Neural cell (in vitro differentiated cells): ENCODE results near the gene EPC1. TPM values are rescaled to one million over a fixed set of nuclear protein-coding genes. Genes with fewer than 3 reads are reported as not detected.

ENCODE experiments used
- H2AFZ ChIP-seq: fragments of 200-600, 300-800 bp; sonication (generic), shearing (Covaris generic); 2 replicates; pipeline ENCODE4 v1.6.0; 2014; ENCODE audit warnings: low read depth, mild to moderate bottlenecking, antibody characterized with exemption, low read length, moderate library complexity
- H3F3A ChIP-seq: fragments of 200-600 bp; shearing (Covaris generic); 2 replicates; pipeline ENCODE4 v1.6.1; 2016; ENCODE audit warnings: mild to moderate bottlenecking, moderate library complexity, mixed read lengths, antibody characterized with exemption, low read length; ENCODE audit not compliant: insufficient read depth, poor library complexity, severe bottlenecking
- H3K27ac ChIP-seq: fragments of 200-600, 300-800 bp; sonication (generic), shearing (Covaris generic); 2 replicates; pipeline ENCODE4 v1.5.1; 2014; ENCODE audit warnings: mild to moderate bottlenecking, low read length, moderate library complexity
- H3K27me3 ChIP-seq: fragments of 300-800, 200-600 bp; sonication (generic), shearing (Covaris generic); 2 replicates; pipeline ENCODE4 v1.6.0; 2014; ENCODE audit warnings: mild to moderate bottlenecking, low read depth, low read length, moderate library complexity; ENCODE audit not compliant: insufficient read depth
- H3K36me3 ChIP-seq: fragments of 300-800, 200-600 bp; sonication (generic), shearing (Covaris generic); 2 replicates; pipeline ENCODE4 v1.5.1; 2014; ENCODE audit warnings: mild to moderate bottlenecking, antibody characterized with exemption, low read length, moderate library complexity; ENCODE audit not compliant: insufficient read depth
- H3K4me2 ChIP-seq: fragments of 300-800, 200-600 bp; sonication (generic), shearing (Covaris generic); 2 replicates; pipeline ENCODE4 v1.6.0; 2014; ENCODE audit warnings: mild to moderate bottlenecking, low read length
- H3K4me3 ChIP-seq: fragments of 300-800, 200-600 bp; sonication (generic), shearing (Covaris generic); 2 replicates; pipeline ENCODE4 v1.5.1; 2014; ENCODE audit warnings: mild to moderate bottlenecking, low read length, moderate library complexity
- H3K79me2 ChIP-seq: fragments of 200-600 bp; shearing (Covaris generic); replicated peaks from 2 replicates; pipeline ENCODE4 v1.6.0; 2014; ENCODE audit warnings: mild to moderate bottlenecking, low read length, moderate library complexity; ENCODE audit not compliant: insufficient read depth
- H3K9ac ChIP-seq: fragments of 300-800, 200-600 bp; sonication (generic), shearing (Covaris generic); 2 replicates; pipeline ENCODE4 v1.6.1; 2016; ENCODE audit warnings: mild to moderate bottlenecking, low read length, mixed read lengths
- H3K9me2 ChIP-seq: fragments of 200-600 bp; shearing (Covaris generic); 2 replicates; pipeline ENCODE4 v1.6.1; 2016; ENCODE audit warnings: mild to moderate bottlenecking, low read length, mixed read lengths; ENCODE audit not compliant: insufficient read depth
- H3K9me3 ChIP-seq: fragments of 200-600, 300-800 bp; sonication (generic), shearing (Covaris generic); 2 replicates; pipeline ENCODE4 v1.6.1; 2016; ENCODE audit warnings: mild to moderate bottlenecking, mixed run types, low read length, moderate library complexity, mixed read lengths
- H4K20me1 ChIP-seq: fragments of 200-600 bp; shearing (Covaris generic); 2 replicates; pipeline ENCODE4 v1.6.1; 2016; ENCODE audit warnings: mild to moderate bottlenecking, mixed run types; ENCODE audit not compliant: insufficient read depth
- CTCF ChIP-seq: fragments of 450-650 bp; IDR thresholded peaks from 2 replicates; pipeline ENCODE4 v1.5.1; 2014; ENCODE audit warnings: antibody characterized with exemption, mild to moderate bottlenecking, moderate library complexity; ENCODE audit not compliant: poor library complexity, severe bottlenecking
- EP300 ChIP-seq: fragments of 450-650 bp; conservative IDR thresholded peaks from 2 replicates; pipeline ENCODE4 v1.6.1; 2014; ENCODE audit warnings: antibody characterized with exemption, mild to moderate bottlenecking, moderate library complexity; ENCODE audit not compliant: poor library complexity, severe bottlenecking
- EZH2 ChIP-seq: fragments of 200-600, 300-800 bp; shearing (Covaris generic), sonication (generic); IDR thresholded peaks from 2 replicates; pipeline ENCODE4 v1.6.1; 2014; ENCODE audit warnings: antibody characterized with exemption, low read length, borderline replicate concordance, mild to moderate bottlenecking; ENCODE audit not compliant: insufficient read depth, poor library complexity, severe bottlenecking
- MXI1 ChIP-seq: fragments of 450-650 bp; conservative IDR thresholded peaks from 2 replicates; pipeline ENCODE4 v1.6.1; 2014; ENCODE audit warnings: antibody characterized with exemption, mild to moderate bottlenecking; ENCODE audit not compliant: poor library complexity, severe bottlenecking
- POLR2AphosphoS5 ChIP-seq: IDR thresholded peaks from 2 replicates; pipeline ENCODE4 v1.6.1; 2012
- RAD21 ChIP-seq: fragments of 450-650 bp; conservative IDR thresholded peaks from 2 replicates; pipeline ENCODE4 v1.6.1; 2014; ENCODE audit warnings: antibody characterized with exemption, mild to moderate bottlenecking, moderate library complexity
- SMC3 ChIP-seq: fragments of 450-650 bp; conservative IDR thresholded peaks from 2 replicates; pipeline ENCODE4 v1.6.1; 2014; ENCODE audit warnings: antibody characterized with exemption, mild to moderate bottlenecking, moderate library complexity; ENCODE audit not compliant: poor library complexity
- TAF1 ChIP-seq: IDR thresholded peaks from 2 replicates; pipeline ENCODE4 v1.6.1; 2012; ENCODE audit warnings: low read depth
- polyA plus RNA-seq: library from polyadenylated mRNA; depleted of rRNA; stranded (reverse); fragments of >200 nt; gene quantifications from 2 replicates; pipeline ENCODE4 v1.2.3, GENCODE V29; 2014
- TF ChIP-seq, protein P1 (sequence below): IDR thresholded peaks from 2 replicates; pipeline ENCODE4 v1.6.1; 2012; ENCODE audit warnings: borderline replicate concordance

Gene EPC1
- polyA plus RNA-seq, 1 donor from 2014 or later = 137 TPM

GRCh38 chr10:32360884-32361283 is 13.9 kb upstream of the EPC1 start:
- Histone ChIP-seq H4K20me1 (no peaks in the 10 kb centered on the region), H3K27me3 (no peaks in the 10 kb centered on the region), H3K27ac (no peak overlapping the region), H3K9ac (no peak overlapping the region), H3K9me2 (no peaks in the 10 kb centered on the region), H3K9me3 (no peaks in the 10 kb centered on the region), H3K4me3 (no peak overlapping the region), H3K4me2 (no peak overlapping the region), H2AFZ (no peak overlapping the region), H3F3A (no peaks in the 10 kb centered on the region), H3K36me3 (no peaks in the 10 kb centered on the region), H3K79me2 (peaks cover 74% of the 10 kb centered on the region)
- TF ChIP-seq RAD21 = no peak
- TF ChIP-seq SMC3 = no peak
- no peak for TF ChIP-seq POLR2AphosphoS5
- no peak for TF ChIP-seq EP300
- TF ChIP-seq CTCF = no peak
- TF ChIP-seq, protein P1, sequence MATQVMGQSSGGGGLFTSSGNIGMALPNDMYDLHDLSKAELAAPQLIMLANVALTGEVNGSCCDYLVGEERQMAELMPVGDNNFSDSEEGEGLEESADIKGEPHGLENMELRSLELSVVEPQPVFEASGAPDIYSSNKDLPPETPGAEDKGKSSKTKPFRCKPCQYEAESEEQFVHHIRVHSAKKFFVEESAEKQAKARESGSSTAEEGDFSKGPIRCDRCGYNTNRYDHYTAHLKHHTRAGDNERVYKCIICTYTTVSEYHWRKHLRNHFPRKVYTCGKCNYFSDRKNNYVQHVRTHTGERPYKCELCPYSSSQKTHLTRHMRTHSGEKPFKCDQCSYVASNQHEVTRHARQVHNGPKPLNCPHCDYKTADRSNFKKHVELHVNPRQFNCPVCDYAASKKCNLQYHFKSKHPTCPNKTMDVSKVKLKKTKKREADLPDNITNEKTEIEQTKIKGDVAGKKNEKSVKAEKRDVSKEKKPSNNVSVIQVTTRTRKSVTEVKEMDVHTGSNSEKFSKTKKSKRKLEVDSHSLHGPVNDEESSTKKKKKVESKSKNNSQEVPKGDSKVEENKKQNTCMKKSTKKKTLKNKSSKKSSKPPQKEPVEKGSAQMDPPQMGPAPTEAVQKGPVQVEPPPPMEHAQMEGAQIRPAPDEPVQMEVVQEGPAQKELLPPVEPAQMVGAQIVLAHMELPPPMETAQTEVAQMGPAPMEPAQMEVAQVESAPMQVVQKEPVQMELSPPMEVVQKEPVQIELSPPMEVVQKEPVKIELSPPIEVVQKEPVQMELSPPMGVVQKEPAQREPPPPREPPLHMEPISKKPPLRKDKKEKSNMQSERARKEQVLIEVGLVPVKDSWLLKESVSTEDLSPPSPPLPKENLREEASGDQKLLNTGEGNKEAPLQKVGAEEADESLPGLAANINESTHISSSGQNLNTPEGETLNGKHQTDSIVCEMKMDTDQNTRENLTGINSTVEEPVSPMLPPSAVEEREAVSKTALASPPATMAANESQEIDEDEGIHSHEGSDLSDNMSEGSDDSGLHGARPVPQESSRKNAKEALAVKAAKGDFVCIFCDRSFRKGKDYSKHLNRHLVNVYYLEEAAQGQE = no peak
- no peak for TF ChIP-seq EZH2
- no peak for TF ChIP-seq MXI1
- TF ChIP-seq TAF1 = no peak

DNA sequence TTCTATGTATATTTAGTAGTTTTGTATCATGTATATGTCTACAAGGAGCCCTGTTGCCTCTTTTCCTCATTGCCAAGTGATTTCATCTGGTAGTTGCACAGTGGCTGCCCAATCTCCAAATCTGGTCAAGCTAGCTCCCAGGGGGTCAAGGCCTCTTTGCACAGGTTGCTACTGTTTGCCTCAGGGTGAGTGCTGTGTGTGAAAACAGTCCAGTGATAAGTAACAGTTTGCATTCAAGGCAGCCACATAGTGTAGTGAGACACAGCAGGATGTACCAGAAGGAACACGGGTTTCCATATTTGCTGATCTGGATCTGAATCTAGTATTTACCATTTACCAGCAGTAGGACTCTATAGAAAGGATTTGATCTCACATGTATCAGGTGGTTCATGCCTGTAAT is 13.3 kb upstream of the EPC1 start:
- Histone ChIP-seq H3K27me3 (no peaks in the 10 kb centered on the region), H2AFZ (no peak overlapping the region), H3K9me3 (no peaks in the 10 kb centered on the region), H3K79me2 (peaks cover 75% of the 10 kb centered on the region), H3K4me3 (no peak overlapping the region), H3K36me3 (no peaks in the 10 kb centered on the region), H3K27ac (no peak overlapping the region), H4K20me1 (no peaks in the 10 kb centered on the region), H3K9me2 (no peaks in the 10 kb centered on the region), H3K9ac (no peak overlapping the region), H3F3A (no peaks in the 10 kb centered on the region), H3K4me2 (no peak overlapping the region)
- TF ChIP-seq MXI1 (no peak), CTCF (no peak), SMC3 (no peak), RAD21 (no peak), POLR2AphosphoS5 (no peak), EZH2 (no peak), TAF1 (no peak), EP300 (no peak)
- TF ChIP-seq, protein P1 = no peak
